Tibial nerve (tissue), 4 donors: ENCODE results near the gene MAP1B. TPM values are rescaled to one million over a fixed set of nuclear protein-coding genes. Genes with fewer than 3 reads are reported as not detected.

Experiments used
- DNase-seq, 2 donors: peaks; one replicate each; pipeline ENCODE4 v3.0.0-alpha.2; 2019; ENCODE audit warnings: low spot score in 2 of 2
- H3K27ac ChIP-seq, 4 donors: fragments of 200-600 bp; sonication (generic) in 3 of 4; one replicate each; pipeline ENCODE4 v1.5.1; 2017 to 2019; ENCODE audit warnings: mild to moderate bottlenecking in 1 of 4
- H3K27me3 ChIP-seq, 2 donors: fragments of 200-600 bp; sonication (generic) in 1 of 2; one replicate each; pipeline versions ENCODE4 v1.5.1 to v1.6.0; 2017 to 2019
- H3K36me3 ChIP-seq, 3 donors: fragments of 200-600 bp; sonication (generic); one replicate each; pipeline ENCODE4 v1.5.1; 2018 to 2019
- H3K4me1 ChIP-seq, 4 donors: fragments of 200-600 bp; sonication (generic) in 3 of 4; one replicate each; pipeline ENCODE4 v1.5.1; 2017 to 2019
- H3K4me3 ChIP-seq, 4 donors: fragments of 200-600 bp; sonication (generic) in 3 of 4; one replicate each; pipeline ENCODE4 v1.5.1; 2017 to 2019; ENCODE audit warnings: mild to moderate bottlenecking in 1 of 4, moderate library complexity in 1 of 4
- H3K9me3 ChIP-seq, 4 donors: fragments of 200-600 bp; sonication (generic) in 3 of 4; one replicate each; pipeline ENCODE4 v1.5.1; 2017 to 2019
- CTCF ChIP-seq, 5 experiments: fragments of 200-600 bp in 3 of 5; fragments of 450-650 bp in 2 of 5; sonication (generic) in 3 of 5; IDR thresholded peaks; one replicate each; pipeline ENCODE4 v1.5.1; 2016 to 2019; ENCODE audit warnings: antibody characterized with exemption in 5 of 5, mild to moderate bottlenecking in 3 of 5, moderate library complexity in 2 of 5
- EP300 ChIP-seq, 2 donors: sonication (generic); formaldehyde crosslinking; IDR thresholded peaks; one replicate each; pipeline ENCODE4 v1.6.1; 2017; ENCODE audit warnings: antibody characterized with exemption in 2 of 2, mild to moderate bottlenecking in 1 of 2
- POLR2A ChIP-seq, 2 donors: fragments of 450-650 bp; IDR thresholded peaks; one replicate each; pipeline ENCODE4 v1.6.1; 2017; ENCODE audit warnings: antibody characterized with exemption in 2 of 2, mild to moderate bottlenecking in 2 of 2, moderate library complexity in 2 of 2
- WGBS, 2 donors: methylation state at CpG; one replicate each; pipeline ENCODE4 v1.1.5; 2018; 5-methylcytosine and 5-hydroxymethylcytosine counted together
- total RNA-seq, 4 donors: library from RNA; depleted of rRNA; stranded (reverse); fragments of >200 nt; gene quantifications; one replicate each; pipeline ENCODE4 v1.1.0, GENCODE V29; 2016

Gene MAP1B
- total RNA-seq, 4 donors from 2014 or later: 223 to 587 (median 472) TPM

- no peaks in the 10 kb centered on the region for H3K27me3 ChIP-seq
- DNase-seq: no peak
- H3K4me1 ChIP-seq: peaks cover 0 to 60% (median 24%) of the 10 kb centered on the region in 4 donors
- H3K27ac ChIP-seq: peak overlapping the region in 2 of 4 donors; percentile 56 to 71
- peaks cover 0 to 8% (median 0%) of the 10 kb centered on the region in 3 donors for H3K36me3 ChIP-seq
- no peaks in the 10 kb centered on the region for H3K9me3 ChIP-seq
- TF ChIP-seq CTCF (IDR thresholded peaks at IDR 0.05) (no peak), POLR2A (IDR thresholded peaks at IDR 0.05) (no peak), EP300 (IDR thresholded peaks at IDR 0.05) (no peak)
- no peak overlapping the region for H3K4me3 ChIP-seq
Measured at GRCh38 chr5:72151169-72151568, 43.9 kb downstream of the MAP1B start.

GRCh38 chr5:72151646-72152045, 44.4 kb downstream of the MAP1B start:
- H3K4me3 ChIP-seq: no peak overlapping the region
- H3K27me3 ChIP-seq: no peaks in the 10 kb centered on the region
- H3K4me1 ChIP-seq: peaks cover 0 to 60% (median 25%) of the 10 kb centered on the region in 4 donors
- 26 to 41% methylated on average over 1 of the region's 1 CpG for WGBS, 2 donors
- H3K36me3 ChIP-seq: peaks cover 0 to 8% (median 0%) of the 10 kb centered on the region in 3 donors
- peak overlapping the region in 3 of 4 donors; percentile 20 to 71 (median 56) for H3K27ac ChIP-seq
- no peak for DNase-seq
- no peak for TF ChIP-seq CTCF (IDR thresholded peaks at IDR 0.05)
- no peak for TF ChIP-seq POLR2A (IDR thresholded peaks at IDR 0.05)
- no peak for TF ChIP-seq EP300 (IDR thresholded peaks at IDR 0.05)
- no peaks in the 10 kb centered on the region for H3K9me3 ChIP-seq

- Histone ChIP-seq H3K4me3 (no peak overlapping the region), H3K36me3 (peaks cover 0 to 5% (median 0%) of the 10 kb centered on the region in 3 donors), H3K27me3 (no peaks in the 10 kb centered on the region), H3K9me3 (no peaks in the 10 kb centered on the region), H3K27ac (peak overlapping the region in 2 of 4 donors; percentile 56 to 71), H3K4me1 (peaks cover 0 to 69% (median 29%) of the 10 kb centered on the region in 4 donors)
- 75 to 78% methylated on average over 8 of the region's 8 CpGs for WGBS, 2 donors
- no peak for TF ChIP-seq EP300 (IDR thresholded peaks at IDR 0.05)
- TF ChIP-seq CTCF (IDR thresholded peaks at IDR 0.05): no peak
- TF ChIP-seq POLR2A (IDR thresholded peaks at IDR 0.05): no peak
- DNase-seq: no peak
Measured at GRCh38 chr5:72152545-72152944, 45.3 kb downstream of the MAP1B start.

- no peaks in the 10 kb centered on the region for H3K9me3 ChIP-seq
- H3K27ac ChIP-seq: peak overlapping the region in 2 of 4 donors; percentile 56 to 71
- peaks cover 0 to 2% (median 0%) of the 10 kb centered on the region in 3 donors for H3K36me3 ChIP-seq
- no peaks in the 10 kb centered on the region for H3K27me3 ChIP-seq
- 71 to 76% methylated on average over 4 of the region's 4 CpGs for WGBS, 2 donors
- no peak for DNase-seq
- peaks cover 0 to 77% (median 29%) of the 10 kb centered on the region in 4 donors for H3K4me1 ChIP-seq
- TF ChIP-seq POLR2A (IDR thresholded peaks at IDR 0.05) (no peak), EP300 (IDR thresholded peaks at IDR 0.05) (no peak), CTCF (IDR thresholded peaks at IDR 0.05) (no peak)
- H3K4me3 ChIP-seq: no peak overlapping the region
Measured at GRCh38 chr5:72153551-72153950, 46.3 kb downstream of the MAP1B start.

- WGBS, 2 donors: 64 to 77% methylated on average over 5 of the region's 5 CpGs
- Histone ChIP-seq H3K27me3 (no peaks in the 10 kb centered on the region), H3K4me3 (no peak overlapping the region), H3K4me1 (peaks cover 0 to 84% (median 29%) of the 10 kb centered on the region in 4 donors), H3K9me3 (no peaks in the 10 kb centered on the region), H3K36me3 (no peaks in the 10 kb centered on the region), H3K27ac (peak overlapping the region in 2 of 4 donors; percentile 16 to 64)
- TF ChIP-seq EP300 (IDR thresholded peaks at IDR 0.05) (no peak), POLR2A (IDR thresholded peaks at IDR 0.05) (no peak), CTCF (IDR thresholded peaks at IDR 0.05) (no peak)
- DNase-seq: no peak
Measured at GRCh38 chr5:72154076-72154756, 46.9 kb downstream of the MAP1B start.
